HG02610 (cell line): ENCODE results near the gene MLC1.

Experiments
- ATAC-seq: cut with Tn5 transposase; IDR thresholded peaks from one replicate; pipeline ENCODE4 v1.9.1; 2021; ENCODE audit warnings: mild to moderate bottlenecking, moderate library complexity; ENCODE audit not compliant: unreplicated experiment

The MLC1 gene

DNA sequence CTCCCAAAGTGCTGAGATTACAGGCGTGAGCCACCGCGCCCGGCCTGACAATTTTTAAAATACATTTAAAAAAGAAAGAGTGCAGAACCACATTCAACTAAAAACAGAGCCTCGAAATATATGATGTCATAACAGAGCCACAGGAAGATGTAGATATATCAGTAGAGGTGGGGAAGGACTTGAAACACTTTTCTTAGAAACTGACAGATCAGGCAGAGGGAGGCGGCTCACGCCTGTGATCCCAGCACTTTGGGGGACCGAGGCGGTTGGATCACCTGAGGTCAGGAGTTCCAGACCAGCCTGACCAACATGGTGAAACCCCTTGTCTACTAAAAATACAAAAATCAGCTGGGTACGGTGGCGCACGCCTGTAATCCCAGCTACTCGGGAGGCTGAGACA, 7.0 kb downstream of the MLC1 start:
- ATAC-seq = no peak

DNA sequence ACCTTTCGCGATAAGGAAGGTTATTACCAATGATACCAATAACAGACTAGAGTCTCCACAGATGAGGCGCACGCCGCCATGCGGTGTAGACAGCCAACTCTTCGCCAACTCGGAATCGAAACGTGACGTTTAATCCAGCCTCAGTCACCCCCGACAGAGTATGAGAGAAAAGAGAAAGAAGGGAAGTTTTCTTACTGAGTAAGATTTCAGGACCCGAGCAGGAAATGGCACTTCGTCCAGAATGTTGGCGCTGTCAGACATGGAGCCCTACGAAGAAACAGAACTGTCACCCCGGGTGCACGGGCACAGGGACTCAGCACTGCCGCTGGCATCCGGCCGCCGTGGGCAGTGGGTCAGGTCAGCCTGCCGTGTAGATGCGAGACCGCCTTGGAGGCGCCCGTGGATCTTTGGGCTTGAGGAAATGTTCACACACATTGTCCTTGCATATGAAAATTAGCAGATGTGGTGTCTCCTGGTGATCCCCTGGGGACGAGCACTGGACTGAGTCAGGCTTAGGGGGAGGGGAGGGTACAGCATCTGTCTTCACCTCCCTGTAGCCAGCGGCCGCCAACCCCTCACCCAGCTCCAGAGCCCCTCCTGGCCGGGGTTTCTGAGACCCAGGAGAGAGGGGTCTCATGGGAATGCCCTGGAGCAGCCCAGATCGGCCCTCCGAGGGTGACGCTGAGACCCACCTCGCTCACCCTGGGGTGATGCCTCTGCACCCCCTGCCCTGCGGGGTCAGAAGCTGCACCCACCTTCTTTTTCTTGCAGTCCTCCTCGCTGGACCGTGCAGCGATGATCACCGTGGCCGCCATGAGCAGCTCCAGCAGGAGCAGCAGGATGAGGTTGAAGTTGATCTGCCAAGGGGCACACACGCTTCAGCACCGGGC, 8.3 kb downstream of the MLC1 start:
- no peak for ATAC-seq

DNA sequence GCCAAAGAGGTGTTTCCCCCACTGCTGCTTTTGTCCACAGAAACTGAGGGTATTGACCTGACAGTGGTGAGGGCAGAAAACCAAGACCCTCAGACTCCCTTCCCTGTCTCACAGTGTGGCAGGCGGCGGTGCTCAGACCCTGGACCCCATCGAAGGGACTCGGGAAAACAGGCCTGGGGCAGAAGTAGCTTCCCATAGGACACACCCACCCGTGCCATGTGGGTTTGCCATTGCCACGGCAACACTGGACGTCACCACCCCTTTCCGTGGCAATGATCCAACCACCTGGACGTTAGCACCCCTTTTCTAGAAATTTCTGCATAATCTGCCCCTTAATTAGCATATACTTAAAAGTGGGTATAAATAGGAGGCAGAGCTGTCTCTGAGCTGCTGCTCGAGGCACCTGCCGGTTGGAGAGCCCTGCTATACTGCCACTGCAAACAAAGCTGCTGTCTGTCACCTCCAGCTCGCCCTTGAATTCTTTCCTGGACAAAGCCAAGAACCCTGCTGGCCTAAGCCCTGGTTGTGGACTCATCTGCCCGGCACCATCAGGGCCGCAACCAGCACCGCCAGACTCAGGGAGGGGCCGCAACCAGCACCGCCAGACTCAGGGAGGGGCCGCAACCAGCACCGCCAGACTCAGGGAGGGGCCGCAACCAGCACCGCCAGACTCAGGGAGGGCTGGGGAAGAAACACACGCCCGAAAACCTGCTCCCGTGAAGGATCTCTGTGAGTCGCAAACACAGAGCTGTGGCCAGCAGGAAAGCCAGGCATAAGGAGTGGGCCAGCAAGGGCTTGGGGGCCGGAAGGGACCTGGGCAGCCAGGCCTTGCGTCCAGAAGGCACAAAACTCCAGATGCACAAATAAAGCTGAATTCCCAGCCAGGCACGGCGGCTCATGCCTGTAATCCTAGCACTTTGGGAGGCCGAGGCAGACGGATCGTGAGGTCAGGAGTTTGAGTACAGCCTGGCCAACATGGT, 10.4 kb downstream of the MLC1 start:
- no peak for ATAC-seq

DNA sequence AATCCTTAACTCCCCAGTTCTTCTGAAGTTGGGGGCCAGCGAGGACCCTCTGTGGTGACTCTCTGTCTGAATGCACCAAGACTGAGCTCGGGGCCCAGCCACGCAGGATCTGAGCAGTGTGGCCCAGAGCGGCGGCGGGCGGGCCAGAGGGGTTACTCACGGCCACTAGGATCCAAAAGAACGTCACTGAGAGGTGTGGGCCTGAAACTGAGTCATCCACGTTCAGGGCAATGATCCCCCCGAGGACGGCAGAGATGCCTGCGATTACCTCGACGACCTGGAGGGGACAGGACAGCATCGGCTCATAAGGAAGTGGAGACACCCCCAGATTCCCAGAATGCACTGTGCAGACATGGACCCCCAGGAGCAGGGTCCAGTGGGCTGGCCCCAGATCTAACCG, 11.2 kb downstream of the MLC1 start:
- ATAC-seq = no peak

DNA sequence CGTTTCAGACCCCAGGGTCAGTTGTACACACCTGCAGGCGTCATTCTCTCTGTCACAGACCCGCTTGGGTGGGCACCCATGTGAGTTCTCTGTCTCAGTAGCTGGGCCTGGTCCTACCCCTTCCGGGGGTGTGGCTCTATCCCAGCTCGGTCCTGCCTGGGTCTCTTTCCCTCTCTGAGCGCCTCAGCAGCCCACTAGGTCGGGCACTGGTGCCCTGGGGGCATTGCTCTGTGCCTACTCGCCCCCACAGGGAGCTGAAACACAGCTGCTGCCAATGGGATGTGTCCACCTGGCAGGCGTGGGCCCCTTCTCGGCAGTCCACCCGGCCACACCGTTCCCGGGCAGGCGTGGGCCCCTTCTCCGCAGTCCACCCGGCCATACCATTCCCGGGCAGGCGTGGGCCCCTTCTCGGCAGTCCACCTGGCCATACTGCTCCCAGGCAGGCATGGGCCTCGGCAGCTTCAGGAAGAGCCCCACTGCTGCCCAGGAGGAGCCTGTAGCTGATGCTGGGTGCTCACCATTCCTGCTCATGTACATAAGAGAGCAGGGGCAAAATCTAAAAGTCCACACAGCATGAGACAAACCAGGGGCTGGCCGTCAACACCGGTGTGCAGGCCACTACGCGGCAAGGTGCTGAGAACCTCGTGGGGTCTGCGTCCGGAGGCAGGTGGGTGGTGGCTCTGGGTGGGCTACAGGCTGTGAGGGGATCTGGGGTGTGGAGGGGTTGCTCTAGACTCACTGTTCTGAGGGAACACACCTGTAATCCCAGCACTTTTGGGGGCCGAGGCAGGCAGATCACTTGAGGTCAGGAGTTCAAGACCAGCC, 12.3 kb downstream of the MLC1 start:
- no peak for ATAC-seq

DNA sequence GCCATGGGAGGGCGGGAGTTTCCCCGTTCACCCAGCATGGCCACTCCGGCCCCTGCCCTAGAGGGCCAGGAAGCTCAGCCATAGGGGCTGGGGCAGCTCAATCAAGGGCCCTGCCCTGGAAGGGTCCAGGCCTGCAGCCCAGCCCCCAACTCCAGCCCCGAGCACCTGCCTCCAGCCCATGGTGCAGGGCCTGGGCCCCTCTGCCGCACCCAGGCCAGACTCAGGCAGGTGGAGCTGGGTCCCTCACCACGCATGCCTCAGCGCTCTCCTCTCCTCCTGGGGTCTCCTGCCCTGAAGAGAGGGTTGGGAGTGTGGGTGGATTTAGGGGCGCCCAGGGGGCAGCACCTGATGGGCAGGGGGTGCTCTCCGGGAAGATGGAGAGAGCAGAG, 13.1 kb downstream of the MLC1 start:
- no peak for ATAC-seq

DNA sequence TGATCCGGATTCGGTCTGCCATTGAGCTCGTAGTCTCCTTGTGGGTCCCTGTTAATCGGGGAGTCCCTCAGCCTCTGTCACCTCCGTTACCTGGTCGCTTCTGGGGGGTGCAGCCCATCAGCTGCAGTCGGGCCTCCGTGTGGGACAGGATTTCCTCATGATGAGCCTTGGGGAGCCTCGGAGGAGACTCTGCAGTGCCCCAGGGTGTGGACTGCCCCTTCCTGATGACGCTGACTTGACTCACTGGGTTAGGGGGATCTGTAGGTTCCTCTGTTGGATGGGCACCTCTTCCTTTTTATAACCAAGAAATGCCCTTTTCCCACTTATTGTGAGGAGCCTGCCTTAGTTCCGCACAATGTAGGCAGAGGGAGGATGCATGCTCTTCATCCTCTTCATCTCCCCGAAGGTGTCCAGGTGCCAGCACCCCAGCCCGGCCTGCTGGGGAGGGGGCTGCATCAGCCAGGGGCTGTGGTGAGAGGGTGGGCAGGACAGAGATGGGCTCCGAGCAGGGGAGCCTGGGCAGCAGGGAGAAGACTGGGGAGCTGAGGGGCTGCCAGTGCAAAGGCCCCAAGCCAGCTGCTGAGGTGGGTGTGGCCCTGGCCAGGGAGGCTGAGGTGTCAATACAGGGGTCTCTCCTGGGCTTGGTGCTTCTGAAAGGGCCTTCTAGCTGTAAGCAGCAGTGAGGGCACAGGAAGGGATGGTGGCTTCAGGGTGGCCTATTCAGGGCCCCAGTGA, 13.6 kb downstream of the MLC1 start:
- ATAC-seq = no peak

DNA sequence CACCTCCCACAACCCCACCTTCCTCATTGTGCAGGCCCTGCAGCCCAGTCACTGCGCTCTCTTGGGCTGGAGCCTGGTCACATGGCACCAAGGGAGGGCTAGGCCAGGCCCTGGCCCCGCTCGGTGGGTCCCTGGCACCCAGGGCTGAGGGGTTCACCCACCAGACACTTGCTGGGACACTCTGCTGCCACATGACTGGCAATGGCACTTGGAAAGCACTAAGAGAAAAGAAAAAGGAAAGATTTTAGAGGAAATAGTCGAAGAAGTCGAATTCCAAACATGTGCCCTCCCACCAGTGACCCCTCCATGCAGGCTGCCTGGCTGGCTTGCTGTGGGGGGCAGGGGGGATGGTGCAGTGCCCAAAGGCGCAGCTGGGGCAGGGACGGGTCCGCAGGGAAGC, 14.9 kb downstream of the MLC1 start:
- ATAC-seq = no peak

DNA sequence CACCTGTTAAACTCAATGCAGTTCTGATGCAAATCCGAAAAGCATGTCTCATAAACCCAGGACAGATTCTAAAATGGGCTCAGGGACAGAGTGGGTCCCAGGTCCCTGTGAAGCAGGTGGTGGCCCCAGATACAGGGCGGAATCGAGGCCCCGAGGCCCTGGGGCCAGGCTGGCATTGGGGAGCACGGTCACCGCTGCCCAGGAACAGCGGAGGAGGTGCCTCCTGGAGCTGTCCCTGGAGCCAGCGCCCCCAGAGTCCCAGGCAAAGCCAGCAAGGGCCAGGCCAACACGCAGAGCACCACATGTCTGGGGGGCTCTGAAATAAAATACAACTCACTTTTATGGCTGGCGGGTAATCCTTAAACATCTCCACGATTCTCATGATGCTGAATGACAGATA, 17.1 kb downstream of the MLC1 start:
- no peak for ATAC-seq

DNA sequence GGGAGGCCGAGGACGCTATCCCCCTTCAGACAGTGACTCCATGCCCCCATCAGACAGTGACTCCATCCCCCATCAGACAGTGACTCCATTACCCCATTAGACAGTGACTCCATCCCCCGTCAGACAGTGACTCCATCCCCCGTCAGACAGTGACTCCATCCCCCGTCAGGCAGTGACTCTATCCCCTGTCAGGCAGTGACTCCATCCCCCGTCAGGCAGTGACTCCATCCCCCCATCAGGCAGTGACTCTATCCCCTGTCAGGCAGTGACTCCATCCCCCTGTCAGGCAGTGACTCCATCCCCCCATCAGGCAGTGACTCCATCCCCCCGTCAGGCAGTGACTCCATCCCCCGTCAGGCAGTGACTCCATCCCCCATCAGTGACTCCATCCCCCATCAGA, 18.0 kb downstream of the MLC1 start:
- ATAC-seq = no peak

DNA sequence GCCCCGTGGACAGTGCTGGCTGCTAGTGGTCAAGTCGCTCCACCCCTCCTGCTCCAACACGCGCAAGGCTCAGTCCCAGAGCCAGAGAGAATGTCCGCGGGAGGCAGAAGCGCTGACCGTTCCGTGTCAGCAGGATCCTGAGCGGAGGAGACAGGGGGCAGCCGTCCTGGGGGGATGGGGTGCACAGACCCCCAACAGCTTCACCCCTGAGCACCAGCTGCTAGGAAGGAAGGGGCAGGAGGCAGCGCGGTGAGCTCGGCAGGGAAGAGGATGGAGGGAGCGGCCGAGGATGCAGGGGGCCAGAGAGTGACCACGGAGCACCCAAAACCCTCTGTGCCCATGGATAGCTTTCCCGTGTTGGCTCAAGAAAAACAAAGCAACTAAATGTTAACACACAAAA, 20.8 kb downstream of the MLC1 start:
- no peak for ATAC-seq

DNA sequence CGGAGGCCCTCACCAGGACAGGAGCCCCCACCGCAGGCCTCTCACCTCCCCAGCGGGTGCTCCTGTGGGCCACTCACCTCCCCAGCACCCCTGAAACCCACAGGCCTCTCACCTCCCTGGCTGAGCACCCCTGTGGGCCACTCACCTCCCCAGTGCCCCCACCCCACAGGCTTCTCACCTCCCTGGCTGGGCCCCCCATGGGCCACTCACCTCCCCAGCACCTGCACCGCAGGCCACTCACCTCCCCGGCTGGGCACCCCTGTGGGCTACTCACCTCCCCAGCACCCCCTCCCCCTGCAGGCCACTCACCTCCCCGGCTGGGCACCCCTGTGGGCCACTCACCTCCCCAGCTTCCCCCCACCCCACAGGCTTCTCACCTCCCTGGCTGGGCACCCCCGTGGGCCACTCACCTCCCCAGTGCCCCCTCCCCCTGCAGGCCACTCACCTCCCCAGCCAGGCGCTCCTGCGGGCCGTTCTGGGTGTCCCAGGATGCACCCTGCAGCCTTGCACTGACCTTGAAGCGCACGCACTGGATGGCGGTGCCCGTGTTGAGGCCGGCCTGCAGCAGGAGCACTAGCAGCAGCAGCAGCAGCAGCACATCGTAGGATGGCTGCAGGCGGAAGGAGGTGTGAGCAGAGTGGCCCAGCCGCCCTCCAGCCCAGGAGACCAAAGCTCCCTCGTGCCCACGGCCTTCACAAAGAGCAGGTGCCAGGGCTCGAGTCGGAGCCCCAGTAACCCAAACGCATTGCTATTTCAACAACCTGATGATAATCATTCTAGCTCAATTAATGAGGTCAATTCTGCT, 21.4 kb downstream of the MLC1 start:
- ATAC-seq = no peak

DNA sequence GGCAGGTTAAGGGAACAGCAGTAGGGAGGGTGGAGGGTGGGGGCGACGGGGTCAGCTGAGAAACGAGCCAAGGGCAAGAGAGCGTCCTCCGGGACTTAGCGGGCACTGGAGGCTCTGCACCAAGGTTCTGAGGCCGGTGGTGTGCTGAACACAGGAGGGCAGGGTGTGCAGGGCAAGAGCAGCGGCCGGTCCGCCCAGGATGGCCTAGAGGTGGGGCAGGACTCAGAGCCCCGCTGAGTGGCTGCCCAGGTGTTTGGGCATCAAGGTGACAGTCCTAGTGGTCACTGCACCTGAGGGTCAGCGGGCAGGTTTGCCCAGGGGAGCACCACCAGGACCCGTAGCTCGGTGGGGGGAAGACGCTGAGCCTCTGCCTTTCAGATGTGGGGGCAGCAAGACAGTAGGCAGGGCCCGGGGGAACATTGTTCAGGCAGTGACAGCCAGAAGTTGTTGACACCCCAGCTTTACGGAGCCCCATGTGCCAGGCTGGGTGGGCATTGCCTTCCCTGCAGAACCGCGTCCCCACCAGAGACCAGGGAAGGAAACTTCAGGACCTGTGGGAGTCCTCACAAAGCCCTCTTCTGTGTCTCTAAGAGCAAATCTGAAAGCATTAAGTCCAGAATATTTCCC, 22.6 kb downstream of the MLC1 start:
- no peak for ATAC-seq

DNA sequence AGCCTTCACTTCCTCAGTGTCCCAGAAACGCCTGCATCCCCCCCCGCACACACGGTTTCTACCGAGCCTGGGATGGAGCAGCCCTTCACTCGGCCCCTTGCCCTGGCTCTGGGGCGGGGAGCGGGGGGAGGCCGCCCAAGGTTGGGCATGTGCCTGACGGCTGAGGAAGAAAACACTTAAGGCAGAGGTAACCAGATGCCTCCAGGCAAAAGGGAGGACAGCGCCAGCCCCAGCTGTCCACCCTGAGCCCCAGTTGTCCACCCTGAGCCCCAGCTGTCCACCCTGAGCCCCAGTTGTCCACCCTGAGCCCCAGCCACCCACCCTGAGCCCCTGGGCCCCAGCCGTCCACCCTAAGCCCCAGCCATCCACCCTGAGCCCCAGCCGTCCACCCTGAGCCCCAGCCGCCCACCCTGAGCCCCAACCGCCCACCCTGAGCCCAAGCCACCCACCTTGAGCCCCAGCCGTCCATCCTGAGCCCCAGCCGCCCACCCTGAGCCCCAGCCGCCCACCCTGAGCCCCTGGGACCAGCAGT, 23.3 kb downstream of the MLC1 start:
- ATAC-seq = no peak

DNA sequence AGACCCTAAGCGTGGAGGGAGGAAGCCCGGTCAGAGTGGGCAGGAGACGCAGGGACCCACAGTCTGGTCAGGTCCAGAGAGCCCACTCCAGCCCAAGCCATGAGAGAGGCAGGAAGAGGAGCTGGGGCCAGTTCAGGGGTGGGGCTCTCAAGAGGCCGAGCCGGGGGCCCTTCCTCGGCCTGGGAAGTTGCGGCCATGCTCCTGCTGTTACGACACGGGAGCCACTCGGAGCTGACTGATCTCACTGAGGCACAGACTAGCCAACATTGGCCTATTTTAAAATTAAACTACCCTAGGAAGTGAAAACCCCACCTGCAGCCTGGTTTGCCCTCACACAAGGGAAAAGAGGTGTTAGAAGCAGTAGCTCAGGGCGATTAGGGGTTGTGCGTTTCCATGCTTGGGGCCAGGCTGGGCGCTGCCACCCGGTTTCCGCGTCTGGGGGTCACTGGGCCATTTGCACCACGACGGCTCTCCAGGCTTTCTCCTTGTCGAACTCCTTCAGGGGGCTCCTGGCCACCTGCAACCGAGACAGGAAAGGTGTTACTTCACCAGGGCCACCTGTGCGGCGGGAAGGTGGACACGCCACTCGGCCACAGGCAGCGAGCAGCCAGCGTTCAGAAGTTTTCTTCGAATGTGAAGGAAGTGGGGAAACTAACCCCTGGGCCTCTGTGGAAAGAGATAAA, 23.9 kb downstream of the MLC1 start:
- ATAC-seq = no peak

DNA sequence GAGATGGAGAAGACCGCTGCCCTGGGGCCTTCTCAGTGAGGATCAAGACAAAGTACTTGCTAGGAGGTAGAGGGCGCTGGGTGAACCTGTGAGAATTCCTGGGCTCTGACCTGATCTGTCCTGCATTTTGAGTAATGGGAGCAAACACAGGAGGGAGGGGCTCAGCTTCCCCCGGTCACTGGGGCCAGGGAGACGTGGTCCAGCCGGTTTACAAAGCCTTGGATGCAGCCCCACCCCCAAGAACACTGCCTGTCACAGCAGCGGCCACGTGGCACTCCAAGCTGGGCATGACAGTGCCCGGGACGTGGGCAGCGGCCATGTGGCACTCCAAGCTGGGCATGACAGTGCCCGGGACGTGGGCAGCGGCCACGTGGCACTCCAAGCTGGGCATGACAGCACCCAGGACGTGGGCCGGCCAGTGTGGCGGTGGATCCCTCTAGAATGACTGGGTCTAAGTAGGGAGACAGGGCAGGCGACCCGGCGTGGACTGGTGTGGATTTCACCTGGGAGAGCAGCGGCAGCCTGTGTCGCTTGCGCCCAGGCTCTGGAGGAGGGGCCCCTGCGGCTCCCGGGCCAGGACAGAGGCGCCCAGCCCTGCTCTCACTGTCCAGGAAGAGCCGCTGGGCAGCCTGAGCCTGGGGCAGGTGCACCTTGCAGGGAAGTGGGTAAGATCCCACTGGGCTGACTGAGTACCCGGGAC, 24.6 kb downstream of the MLC1 start:
- ATAC-seq = no peak

DNA sequence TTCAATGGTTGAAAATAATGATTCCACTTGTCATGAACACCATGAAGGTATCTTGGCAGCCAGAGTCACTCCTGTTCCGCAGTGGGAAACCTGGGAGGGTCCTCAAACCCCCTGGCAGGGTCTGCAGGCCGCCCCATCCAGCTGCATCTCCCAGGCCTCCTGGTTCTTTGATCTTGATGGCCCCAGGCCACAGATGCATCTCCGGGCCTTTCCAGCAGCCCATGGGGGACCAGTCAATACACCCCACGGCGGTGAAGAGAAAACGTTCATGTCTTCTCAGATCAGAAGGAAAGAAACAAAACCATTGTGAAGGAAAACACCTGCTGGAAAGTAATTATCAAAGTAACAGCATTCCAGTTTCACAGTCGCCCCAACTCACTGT, 25.4 kb downstream of the MLC1 start:
- ATAC-seq = no peak
